HG03280 (cell line): Measurements from ENCODE around the gene NDUFB7.
"Not testable (repeated sequence)": the region's sequence is repeated elsewhere in the genome, so short reads cannot be mapped to it uniquely, and the experiment has no call there.

Experiments used
- ATAC-seq: cut with Tn5 transposase; IDR thresholded peaks from one replicate; pipeline ENCODE4 v1.9.1; 2021; ENCODE audit warnings: mild to moderate bottlenecking, moderate library complexity; ENCODE audit not compliant: unreplicated experiment

The NDUFB7 gene

GRCh38 chr19:14554382-14554812 is 17.5 kb downstream of the NDUFB7 start:
- ATAC-seq = no peak

GRCh38 chr19:14553939-14554243 is 18.0 kb downstream of the NDUFB7 start:
- ATAC-seq = no peak

DNA sequence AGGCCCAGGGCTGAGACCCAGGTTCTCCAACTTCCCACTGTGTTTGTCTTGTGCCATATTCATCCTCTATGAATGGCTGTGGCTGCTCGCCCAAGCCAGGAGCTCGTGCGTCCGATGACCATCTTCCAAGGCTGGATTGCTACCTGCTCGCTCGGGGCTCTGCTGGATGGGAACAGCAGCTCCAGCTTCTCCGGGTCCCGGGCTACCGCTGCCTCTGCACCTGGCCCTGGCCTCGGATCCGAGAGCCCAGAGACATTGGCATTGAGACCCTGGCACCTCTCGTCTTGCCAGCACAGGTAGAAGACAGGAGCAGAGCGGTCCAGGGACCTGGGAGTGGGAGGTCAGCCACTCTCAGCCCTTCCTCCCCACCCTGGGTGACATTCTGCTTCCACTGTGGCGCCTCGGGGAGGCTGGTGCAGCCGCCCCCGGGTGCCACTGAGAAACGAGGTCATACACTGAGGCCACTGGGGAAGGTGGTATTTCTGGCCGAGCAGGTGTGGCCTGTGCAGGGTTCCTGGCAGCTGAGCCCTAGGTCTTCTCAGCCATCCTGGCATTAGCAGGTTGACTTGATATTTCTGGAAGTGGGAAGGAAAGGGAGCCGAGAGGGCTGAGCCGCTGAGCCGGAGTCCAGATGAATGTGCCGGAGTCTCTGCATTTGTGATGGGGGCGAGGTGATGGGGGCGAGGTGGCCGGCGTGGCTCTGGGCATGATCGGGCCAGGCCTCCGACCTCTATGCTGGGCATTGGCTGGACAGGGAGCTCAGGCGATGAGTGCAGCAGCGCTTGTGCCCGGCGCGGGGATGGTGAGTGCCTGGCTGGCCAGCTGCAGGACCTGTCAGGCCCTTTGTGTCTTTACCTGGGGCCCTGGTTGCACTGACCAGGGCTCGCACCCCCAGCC is 18.6 kb downstream of the NDUFB7 start:
- no peak for ATAC-seq

GRCh38 chr19:14552006-14552360 is 19.9 kb downstream of the NDUFB7 start:
- not testable (repeated sequence) for ATAC-seq

GRCh38 chr19:14551134-14552005 is 20.5 kb downstream of the NDUFB7 start:
- ATAC-seq = not testable (repeated sequence)

DNA sequence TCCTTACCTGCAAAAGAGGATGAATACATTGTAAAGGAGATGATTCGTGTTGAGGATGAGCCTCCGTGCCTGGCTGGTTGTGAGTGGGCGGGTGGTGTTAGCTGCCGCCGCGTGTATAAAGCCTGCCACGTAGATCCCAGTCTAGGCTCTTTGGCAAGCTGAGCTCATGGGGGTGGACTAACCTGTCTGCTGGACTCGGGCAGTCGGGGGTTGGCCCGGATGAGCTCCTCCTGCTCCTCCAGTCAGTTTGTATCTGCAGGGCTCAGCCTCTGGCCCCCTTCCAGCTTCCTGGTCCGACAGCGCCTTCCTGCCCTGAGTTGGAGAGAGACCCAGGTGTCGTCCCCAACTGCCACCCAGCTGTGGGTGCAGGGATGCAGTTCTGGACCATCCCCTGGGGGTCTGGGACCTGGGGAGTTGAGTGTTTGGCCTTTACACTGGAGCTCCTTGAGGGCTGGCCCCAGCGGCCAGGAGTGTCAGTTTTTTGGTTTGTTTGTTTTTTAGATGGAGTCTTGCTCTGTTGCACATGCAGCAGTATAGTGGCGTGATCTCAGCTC is 21.6 kb downstream of the NDUFB7 start:
- no peak for ATAC-seq

GRCh38 chr19:14545716-14546082 is 26.2 kb downstream of the NDUFB7 start:
- no peak for ATAC-seq

DNA sequence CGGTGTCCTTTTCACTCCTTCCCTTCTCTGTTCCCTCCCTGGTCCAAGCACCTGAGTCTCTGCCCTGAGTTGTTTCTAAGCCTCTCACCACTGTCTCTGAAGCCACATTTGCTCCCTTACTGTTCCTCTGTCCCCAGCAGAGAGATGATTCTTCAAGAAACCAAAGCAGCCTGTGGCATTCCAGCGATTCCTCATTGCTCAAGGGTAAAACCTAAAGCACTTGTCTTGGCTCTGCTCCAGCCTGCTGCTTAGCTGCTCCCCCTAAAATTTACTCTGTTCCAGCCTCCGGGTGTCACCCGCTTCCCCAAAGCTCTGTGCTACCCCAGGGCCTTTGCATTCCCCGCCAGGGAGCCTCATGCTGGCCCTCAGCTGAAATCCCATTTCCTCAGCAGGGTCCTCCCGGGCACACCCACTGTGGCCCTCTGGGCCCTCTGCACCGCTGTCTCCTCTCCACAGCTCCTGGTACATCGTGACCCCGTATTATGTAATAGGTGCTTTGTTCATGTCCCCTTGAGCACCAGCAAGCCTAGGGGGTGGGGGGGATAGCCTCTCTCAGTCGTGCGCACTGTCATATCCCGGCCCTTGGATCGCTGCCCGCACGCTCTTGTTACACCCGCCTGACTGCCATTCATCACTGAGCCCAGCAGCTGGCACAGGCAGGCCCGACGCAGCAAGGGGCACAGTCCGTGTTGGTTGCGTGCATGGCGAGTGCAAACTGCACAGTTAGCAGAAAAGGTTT is 26.7 kb downstream of the NDUFB7 start:
- ATAC-seq = no peak

DNA sequence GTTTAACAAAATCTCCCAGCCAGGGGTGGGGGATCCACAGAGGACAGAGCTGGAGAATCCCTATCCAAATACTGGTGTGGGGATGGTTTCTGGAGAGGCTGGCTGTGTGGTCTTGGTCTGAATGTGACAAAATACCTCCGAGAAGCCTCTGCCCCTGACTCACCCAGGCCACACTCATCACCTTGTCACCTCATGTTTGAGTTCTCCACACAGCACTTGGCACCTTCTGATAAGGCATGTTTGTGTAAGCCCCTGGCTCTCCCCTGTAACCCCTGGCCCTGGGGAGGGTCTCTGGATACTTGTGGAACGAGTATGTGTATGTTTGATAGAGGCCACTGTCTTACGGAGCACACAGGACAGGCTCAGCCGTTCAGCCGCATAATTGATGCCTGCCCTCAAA is 27.8 kb downstream of the NDUFB7 start:
- ATAC-seq = no peak

DNA sequence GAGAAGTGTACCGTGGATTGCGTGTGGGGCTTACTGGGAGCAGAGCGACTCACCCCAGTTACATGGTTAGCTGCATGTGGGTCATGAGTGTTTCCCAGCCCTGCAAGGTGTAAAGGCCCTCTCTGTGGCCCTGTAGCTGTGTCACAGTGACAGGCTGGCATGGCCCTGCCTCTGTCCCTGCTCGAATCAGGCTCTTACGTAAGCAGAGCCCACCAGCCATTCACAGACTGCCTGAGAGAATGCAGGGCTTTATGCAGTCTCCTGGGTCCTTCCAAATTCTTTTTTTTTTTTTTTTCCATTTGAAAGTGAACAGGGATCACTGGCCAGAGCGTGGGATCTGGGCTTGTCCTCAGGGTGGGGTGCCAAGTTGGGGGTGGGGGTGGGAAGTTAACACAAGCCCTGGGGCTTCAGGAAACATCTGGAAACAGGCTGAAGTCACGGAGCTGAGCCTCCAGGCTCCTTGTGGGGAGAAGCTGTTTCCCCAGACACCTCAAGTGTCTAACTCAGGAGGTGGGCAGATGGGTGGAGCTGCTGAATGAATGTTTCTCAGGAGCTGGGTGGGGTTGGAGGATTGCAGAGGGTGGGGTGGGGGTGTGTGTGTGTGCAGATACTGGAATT is 29.0 kb downstream of the NDUFB7 start:
- ATAC-seq = no peak

DNA sequence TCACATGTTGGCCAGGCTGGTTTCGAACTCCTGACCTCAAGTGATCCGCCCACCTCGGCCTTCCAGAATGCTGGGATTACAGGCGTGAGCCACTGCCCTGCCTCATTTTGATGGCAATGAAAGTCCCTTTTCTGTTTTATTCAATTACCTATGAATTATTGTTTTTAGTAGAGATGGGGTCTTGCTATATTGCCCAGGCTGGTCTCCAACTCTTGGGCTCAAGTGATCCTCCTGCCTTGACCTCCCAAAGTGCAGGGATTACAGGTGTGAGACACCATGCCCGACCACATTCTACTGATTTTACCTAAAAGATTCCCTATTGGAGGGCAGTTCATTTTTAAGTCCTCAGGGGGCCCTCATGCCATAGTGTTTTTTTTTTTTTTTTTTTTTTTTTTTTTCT is 29.9 kb downstream of the NDUFB7 start:
- not testable (repeated sequence) for ATAC-seq

DNA sequence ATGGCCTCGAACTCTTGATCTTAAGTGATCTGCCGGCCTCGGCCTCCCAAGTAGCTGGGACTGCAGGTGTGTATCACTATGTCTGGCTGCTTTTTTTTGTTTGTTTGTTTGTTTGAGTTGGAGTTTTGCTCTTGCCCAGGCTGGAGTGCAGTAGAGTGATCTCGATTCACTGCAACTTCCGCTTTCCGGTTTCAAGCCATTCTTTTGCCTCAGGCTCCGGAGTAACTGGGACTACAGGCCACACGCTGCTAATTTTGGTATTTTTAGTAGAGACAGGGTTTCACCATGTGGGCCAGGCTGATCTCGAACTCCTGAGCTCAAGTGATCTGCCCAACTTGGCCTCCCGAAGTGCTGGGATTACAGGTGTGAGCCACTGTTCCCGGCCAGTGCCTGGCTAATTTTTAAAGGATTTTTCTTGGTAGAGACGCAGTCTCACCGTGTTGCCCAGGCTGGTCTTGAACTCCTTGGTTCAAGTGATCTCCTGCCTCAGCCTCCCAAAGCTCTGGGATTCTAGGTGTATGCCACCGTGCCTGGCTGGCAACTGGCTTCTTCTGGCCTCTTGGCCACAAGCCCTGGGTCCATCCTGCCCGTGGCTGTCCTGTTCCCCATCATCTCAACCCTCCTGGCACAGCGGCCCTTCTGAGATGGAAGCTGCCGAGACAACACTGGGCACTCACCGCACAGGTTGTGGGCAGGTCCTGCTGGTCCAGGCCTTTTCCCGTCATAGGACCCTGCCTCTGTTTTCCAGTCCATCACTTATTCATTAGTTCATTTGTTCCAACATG is 30.9 kb downstream of the NDUFB7 start:
- ATAC-seq = no peak

- ATAC-seq = no peak
Measured at GRCh38 chr19:14536926-14537692, 34.8 kb downstream of the NDUFB7 start.

- ATAC-seq = no peak
Measured at GRCh38 chr19:14533450-14533849, 38.4 kb downstream of the NDUFB7 start.

- ATAC-seq = no peak
Measured at GRCh38 chr19:14530506-14530905, 41.4 kb downstream of the NDUFB7 start.

DNA sequence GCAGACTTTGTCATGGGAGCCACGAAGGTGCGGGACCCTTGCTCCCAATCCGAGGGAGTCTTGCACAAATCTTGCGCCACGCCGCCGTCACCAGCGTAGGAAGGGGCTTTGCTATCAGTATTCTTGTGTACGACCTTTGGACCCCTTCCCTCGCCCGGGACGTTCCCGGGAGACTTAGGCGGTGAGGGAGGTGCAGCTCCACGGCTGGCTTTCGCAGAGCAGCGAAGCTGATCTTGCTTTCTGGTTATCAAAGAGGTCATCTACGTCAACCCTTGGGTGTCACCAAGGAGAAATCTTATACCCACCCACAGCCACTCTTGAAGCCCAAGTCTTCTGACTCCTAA is 41.9 kb downstream of the NDUFB7 start:
- ATAC-seq = no peak

- ATAC-seq = peak; percentile 93
Measured at GRCh38 chr19:14529254-14530004, 42.4 kb downstream of the NDUFB7 start, which contains the start of gene TECR. Gene TECR, plus strand, starts transcription at chr19:14529594. Its CDS starts 103 bp downstream, at chr19:14529697.
